NCI-H2196 treated with DMSO at 0.1 percent for 48 hours (cell line): ENCODE measurements around the gene NT5C1A.

Source experiments
- DNase-seq: peaks from one replicate; lab custom pipeline; 2025; ENCODE audit not compliant: unreplicated experiment; lab: John Stamatoyannopoulos, UW

Gene NT5C1A

DNA sequence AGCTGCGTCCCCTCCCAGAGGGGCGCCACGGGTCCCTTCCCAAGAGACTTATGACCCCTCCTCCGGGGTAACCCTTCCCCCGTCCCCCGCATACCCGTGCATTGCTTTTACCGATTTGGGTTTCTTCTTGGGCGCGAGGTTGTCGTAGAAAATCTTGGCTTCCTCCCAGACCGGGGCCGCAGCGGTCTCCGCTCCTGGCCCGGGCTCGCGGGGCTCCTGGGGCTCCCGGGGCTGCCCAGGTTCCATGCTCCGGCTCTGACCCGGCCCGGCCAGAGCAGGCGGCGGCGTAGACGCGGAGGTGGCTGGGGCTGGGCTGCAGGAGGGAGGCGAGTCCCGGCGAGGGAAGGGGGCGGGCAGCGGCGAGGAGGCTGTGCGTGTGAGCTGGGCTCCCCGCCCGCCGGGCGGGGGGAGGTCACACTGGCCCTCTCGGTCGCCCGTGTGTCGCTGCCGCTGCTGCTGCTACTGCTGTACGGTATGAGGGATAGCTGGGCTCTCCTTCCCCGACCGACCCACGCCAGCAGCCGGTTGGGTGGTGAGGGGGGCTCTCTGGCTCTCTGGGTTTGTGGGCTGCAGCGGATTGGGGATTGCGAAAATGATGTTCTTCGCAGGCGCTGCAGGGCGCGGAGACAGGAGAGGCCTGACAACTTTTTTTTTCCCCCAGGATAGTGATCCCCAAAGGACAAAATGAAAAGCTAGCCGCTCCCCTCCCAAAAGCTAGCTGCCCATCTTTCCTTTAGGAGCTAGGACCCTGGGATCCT lies at the start of gene NT5C1A:
Gene NT5C1A, minus strand, starts transcription at position 315 of the 758 bp plus-strand sequence. Its CDS starts 69 bp downstream, at position 246.
- no peak for DNase-seq

GRCh38 chr1:39721664-39722063 lies 49.8 kb upstream of the NT5C1A start:
- DNase-seq = no peak

- DNase-seq = peak; percentile 73
These were observed 48.4 kb upstream of the NT5C1A start for GRCh38 chr1:39720094-39720999.

GRCh38 chr1:39717809-39718208 lies 45.9 kb upstream of the NT5C1A start:
- no peak for DNase-seq

- DNase-seq = no peak
These were observed 41.6 kb upstream of the NT5C1A start for GRCh38 chr1:39713557-39713956.

DNA sequence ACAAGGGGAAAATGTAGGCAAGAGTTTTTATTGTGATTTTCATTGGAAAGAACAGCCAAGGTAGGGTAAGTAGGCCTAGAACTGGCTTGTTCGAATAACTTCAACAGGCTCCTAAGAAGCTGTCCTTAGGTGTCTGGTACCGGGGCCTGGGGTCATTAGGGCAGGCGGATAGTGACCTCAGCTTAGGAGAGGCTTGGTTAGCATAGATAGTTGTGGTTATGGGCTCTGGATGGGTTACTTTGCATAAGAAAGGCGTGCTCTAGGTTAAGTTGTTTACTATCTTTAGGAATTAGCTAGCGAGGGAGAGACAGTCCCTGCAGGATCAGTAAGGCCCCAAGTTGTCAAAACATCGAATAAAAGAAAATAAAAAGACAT lies 40.0 kb upstream of the NT5C1A start:
- DNase-seq = no peak

GRCh38 chr1:39711104-39711965 lies 39.4 kb upstream of the NT5C1A start:
- DNase-seq = no peak

DNA sequence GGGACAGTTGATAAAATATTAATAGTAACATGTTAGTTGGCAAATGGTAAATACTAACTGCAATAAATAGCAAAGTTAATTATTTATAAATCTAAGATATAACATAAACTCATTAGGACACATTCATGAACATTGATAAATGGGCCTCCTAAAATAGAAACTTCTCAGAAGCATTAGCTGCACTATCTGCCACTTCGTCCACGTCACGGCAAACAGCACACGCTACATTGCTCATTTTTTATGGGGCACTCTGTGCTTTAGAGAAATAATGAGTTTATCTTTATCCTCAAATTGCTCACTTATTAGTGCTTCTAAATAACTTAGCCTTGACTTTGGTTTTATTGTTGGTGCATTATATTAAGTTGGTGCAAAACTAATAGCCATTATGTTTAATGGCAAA lies 35.6 kb upstream of the NT5C1A start:
- no peak for DNase-seq

GRCh38 chr1:39704757-39705156 lies 32.9 kb upstream of the NT5C1A start:
- no peak for DNase-seq

DNA sequence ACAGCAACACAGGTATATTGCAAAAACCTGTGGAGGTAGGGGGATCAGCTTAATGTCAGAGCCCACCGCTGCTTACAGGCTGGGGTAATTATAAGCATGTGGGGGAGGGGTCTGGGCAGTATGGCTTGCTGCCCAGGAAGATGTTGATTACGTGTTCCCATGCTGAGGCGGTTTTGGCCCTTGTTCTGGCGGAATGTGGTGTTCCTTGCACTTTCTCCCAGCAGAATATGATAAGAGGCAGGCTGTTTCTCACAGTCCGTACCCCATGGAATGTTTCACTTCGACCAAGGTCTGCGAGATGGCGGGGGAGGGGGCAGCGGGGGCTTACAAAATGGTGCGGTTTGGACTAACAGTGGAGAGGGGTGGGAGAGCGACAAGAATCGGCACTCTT lies 29.1 kb upstream of the NT5C1A start:
- DNase-seq = peak; percentile 54

DNA sequence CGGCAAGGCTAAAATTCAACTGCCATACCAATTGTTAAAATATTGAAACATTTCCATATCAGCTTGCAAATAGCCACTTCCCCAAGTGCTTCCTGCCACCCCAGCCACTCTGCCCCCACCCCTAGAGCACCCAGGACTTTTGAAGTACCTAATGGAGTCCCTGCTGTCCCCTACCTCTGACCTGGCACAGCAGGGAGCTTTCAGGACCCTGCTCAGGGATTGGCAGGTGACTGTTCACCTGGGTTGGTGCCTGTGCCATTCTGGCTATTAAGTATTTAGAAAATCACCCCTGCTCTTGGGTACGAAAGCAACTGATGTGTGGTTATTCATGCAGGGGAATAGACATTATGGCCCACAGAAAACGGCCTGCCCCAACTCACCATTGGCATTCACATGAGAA lies 28.4 kb upstream of the NT5C1A start:
- no peak for DNase-seq

- no peak for DNase-seq
These were observed 27.5 kb upstream of the NT5C1A start for GRCh38 chr1:39699419-39699818.

GRCh38 chr1:39698568-39698967 lies 26.7 kb upstream of the NT5C1A start:
- no peak for DNase-seq

DNA sequence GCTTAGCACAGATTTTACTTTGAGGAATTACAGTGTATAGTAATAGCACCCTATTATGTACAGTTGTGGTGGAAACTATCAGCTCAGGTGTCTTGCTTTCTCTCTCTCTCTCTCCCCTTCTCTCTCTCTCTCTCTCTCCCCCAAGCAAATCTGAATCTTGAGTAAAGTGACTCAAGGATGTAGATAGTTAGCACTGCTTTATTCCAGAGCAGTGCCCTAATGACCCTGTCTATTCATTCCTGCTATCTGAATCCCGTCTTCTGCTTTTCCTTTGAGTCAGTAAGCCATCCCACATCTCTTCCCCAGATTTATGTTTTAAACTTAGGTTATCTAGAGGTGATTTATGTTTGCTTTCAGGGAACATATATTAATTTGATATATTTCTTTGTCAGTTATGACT lies 24.5 kb upstream of the NT5C1A start:
- DNase-seq = no peak

GRCh38 chr1:39695016-39695415 lies 23.1 kb upstream of the NT5C1A start:
- DNase-seq = no peak

- DNase-seq = no peak
These were observed 22.1 kb upstream of the NT5C1A start for GRCh38 chr1:39694026-39694425.

DNA sequence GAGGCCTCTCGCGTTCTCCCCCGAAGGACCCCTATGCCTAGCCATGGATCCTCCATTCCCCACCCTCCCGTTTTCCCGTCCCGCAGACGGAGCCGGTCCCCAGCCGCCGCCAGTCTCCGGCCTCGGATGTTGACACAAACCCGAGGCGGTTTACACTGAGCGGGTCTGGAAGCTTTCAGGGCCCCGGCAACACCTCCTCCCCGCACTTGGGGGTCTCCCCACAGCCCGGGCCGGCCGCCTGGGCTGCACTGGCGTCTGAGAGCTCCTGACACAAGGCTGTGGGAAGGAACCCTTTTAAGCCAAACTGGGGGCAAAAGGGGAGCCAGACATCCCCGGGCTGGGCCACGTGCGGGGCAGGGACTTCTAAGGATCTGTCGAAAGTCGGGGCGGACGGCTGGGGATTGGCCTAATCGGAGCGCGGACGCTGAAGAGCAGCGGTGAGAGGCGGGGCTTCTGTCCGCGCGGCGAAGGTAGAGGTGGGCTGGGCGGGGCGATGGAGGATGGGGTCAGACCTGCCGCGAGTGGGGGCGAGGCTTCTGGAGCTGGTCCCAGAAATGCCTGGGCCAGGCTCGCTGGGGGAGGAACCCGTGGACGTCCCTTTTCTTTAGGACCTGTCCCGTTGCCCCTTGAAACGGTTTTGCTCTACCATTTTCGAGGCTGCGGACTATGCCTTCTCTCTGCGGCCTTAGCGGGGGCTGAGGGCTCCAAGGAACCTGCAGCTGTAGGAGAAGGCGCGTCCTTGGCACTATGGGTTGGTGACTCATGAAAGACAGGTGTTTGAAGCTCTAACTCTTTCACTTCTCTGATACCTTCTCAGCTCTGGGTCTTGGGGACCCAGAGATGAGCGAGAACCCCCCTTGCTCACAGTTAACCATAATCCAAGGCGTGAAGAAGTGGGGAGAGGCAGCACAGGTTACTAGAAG lies 20.5 kb upstream of the NT5C1A start:
- no peak for DNase-seq

DNA sequence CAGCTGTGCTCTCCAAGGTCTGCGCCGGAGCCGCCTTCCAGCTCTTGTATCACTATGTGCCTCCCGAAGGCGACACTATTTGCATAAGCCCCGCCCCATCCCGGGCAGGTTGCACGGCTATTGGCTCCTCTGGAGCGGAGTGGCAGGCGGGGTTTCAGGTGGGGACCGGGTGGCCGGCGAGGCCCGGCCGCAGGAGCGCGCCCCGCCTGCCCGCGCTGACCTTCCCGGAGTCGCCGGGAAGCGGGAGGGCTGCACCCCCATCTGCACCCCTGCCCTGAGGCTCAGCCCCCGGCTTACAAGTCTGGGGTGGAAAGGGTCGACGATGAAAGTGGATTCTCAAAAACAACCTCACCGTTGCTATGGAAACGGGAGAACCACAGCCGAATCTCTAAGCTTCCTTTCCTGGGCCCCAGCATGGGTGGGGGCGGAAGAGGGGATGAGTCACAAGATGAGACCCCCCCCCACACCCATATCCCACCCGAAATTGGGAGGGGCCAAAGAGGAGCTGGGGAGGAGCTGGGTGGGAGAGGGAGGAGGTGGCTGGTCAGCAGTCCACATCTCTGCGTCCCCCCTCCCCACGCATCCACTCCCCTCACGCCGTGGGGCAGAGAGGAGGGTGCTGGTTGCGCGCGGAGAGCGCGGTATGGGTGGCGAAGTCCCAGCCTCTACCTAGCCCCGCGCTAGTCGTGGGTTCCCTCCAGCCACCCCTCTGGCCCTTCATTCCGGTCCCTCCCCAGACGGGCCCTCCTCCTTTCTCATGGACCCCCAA lies 19.7 kb upstream of the NT5C1A start, which contains the start of gene HPCAL4:
Gene HPCAL4, minus strand, starts transcription at position 51 of the 769 bp plus-strand sequence. CDS start 6,830 bp downstream, outside the sequence.
- DNase-seq = peak; percentile 91

DNA sequence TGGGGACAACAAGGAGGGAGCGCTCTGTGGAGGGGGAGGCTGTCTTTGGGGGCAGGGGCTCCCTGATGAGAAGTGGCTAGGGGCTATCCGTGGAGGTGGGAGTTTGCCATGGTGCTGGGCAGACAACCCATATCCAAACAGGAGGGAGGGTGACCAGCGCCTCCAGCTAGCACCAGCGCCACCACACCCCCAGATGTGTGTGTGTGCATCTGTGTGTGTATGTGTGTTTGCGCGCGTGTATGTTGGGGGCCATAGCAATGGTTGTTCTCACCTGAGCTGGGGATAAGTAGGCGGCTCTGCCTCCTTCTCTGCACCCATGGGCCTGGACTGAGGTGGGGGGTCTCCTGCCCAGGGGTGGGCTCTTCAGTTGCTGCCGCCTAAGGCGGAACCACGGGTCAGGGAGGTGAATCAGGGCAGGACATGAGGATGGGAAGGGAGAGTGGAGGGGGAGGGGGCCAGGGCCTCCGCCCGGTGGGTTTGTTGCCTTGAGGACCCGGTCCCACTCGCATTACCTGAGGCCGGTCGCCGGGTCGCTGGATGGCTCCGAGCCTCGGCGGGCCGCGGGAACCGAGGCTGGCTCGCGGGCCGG lies 19.0 kb upstream of the NT5C1A start:
- no peak for DNase-seq
